Measurements from ENCODE around the gene SLC2A5.

Gene SLC2A5

DNA sequence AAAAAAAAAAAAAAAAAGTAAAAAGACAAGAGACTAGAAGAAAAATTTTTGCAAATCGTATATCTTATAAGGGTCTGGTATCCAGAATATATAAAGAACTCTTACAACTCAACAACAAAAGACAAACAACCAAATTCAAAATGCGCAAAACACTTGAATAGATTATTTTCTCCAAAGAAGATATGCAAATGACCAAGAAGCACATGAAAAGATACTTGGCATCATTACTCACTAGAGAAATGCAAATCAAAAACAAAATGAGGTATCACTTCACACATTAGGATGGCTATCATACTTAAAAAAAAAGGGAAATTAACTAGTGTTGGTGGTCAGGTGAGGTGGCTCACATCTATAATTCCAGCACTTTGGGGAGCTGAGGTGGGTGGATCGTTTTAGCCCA is 12.0 kb upstream of the SLC2A5 start:
- Histone ChIP-seq H3K27me3 (ENCODE audit: insufficient read depth, low read length, poor library complexity) (peaks cover 6% of the 10 kb centered on the region), H3K4me3 (ENCODE audit: low read depth in 1 of 2, low read length in 2 of 2) (no peak overlapping the region), H4K20me1 (ENCODE audit: insufficient read depth, low read length) (no peaks in the 10 kb centered on the region), H3K9ac (ENCODE audit: low read depth, low read length) (no peak overlapping the region), H3K9me3 (ENCODE audit: insufficient read depth, low read length, severe bottlenecking) (no peaks in the 10 kb centered on the region), H3K27ac (ENCODE audit: low read length) (no peak overlapping the region), H3K36me3 (ENCODE audit: insufficient read depth, low read length) (no peaks in the 10 kb centered on the region), H3K79me2 (ENCODE audit: insufficient read depth, low read length) (no peaks in the 10 kb centered on the region), H3K4me2 (ENCODE audit: insufficient read depth, low read length) (no peak overlapping the region), H2AFZ (ENCODE audit: low read depth, low read length) (no peak overlapping the region), H3K4me1 (ENCODE audit: insufficient read depth, low read length) (0 out of 2 replicates have a peak, but pooled peaks cover 5% of the 10 kb centered on the region)
- no peak for ATAC-seq (ENCODE audit: insufficient read depth, low read depth)
- TF ChIP-seq, protein P1, sequence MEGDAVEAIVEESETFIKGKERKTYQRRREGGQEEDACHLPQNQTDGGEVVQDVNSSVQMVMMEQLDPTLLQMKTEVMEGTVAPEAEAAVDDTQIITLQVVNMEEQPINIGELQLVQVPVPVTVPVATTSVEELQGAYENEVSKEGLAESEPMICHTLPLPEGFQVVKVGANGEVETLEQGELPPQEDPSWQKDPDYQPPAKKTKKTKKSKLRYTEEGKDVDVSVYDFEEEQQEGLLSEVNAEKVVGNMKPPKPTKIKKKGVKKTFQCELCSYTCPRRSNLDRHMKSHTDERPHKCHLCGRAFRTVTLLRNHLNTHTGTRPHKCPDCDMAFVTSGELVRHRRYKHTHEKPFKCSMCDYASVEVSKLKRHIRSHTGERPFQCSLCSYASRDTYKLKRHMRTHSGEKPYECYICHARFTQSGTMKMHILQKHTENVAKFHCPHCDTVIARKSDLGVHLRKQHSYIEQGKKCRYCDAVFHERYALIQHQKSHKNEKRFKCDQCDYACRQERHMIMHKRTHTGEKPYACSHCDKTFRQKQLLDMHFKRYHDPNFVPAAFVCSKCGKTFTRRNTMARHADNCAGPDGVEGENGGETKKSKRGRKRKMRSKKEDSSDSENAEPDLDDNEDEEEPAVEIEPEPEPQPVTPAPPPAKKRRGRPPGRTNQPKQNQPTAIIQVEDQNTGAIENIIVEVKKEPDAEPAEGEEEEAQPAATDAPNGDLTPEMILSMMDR (IDR thresholded peaks at IDR 0.05; ENCODE audit: borderline replicate concordance, extremely low read depth, low read length, poor library complexity, severe bottlenecking): no peak
- no peak for TF ChIP-seq EZH2 (IDR thresholded peaks at IDR 0.05; ENCODE audit: borderline replicate concordance, low read depth, low read length, severe bottlenecking)
- no peak for DNase-seq

DNA sequence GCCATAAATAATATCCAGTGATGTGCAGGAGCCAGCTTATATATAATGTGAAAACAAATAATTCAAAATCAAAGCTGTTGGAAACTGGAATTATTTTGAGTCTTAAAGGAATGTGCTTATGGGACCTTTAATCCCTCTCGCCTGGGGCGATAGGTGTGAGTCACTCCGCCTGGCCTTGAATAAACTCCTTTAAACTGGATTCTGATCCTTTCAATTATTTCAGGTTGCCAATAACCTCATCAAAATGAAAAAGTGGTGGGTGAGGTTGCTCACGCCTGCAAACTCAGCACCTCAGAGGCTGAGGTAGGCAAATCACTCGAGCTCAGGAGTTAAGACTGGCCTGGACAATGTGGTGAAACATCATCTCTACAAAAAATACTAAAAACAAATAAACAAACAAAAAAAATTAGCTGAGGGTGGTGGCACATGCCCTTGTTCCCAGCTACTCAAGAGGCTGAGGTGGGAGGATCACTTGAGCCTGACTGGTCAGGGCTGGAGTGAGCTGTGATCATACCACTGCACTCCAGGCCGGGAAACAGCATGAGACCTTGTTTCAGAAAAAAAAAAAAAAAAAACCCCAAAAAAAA is 11.4 kb upstream of the SLC2A5 start:
- Histone ChIP-seq H3K9me3 (ENCODE audit: insufficient read depth, low read length, severe bottlenecking) (no peaks in the 10 kb centered on the region), H3K4me1 (ENCODE audit: insufficient read depth, low read length) (0 out of 2 replicates have a peak, but pooled peaks cover 5% of the 10 kb centered on the region), H3K36me3 (ENCODE audit: insufficient read depth, low read length) (no peaks in the 10 kb centered on the region), H3K27ac (ENCODE audit: low read length) (no peak overlapping the region), H3K27me3 (ENCODE audit: insufficient read depth, low read length, poor library complexity) (peaks cover 6% of the 10 kb centered on the region), H3K9ac (ENCODE audit: low read depth, low read length) (no peak overlapping the region), H3K4me2 (ENCODE audit: insufficient read depth, low read length) (no peak overlapping the region), H3K79me2 (ENCODE audit: insufficient read depth, low read length) (no peaks in the 10 kb centered on the region), H2AFZ (ENCODE audit: low read depth, low read length) (no peak overlapping the region), H3K4me3 (ENCODE audit: low read depth in 1 of 2, low read length in 2 of 2) (no peak overlapping the region), H4K20me1 (ENCODE audit: insufficient read depth, low read length) (no peaks in the 10 kb centered on the region)
- no peak for ATAC-seq (ENCODE audit: insufficient read depth, low read depth)
- TF ChIP-seq, protein P1 (IDR thresholded peaks at IDR 0.05; ENCODE audit: borderline replicate concordance, extremely low read depth, low read length, poor library complexity, severe bottlenecking): no peak
- TF ChIP-seq EZH2 (IDR thresholded peaks at IDR 0.05; ENCODE audit: borderline replicate concordance, low read depth, low read length, severe bottlenecking): no peak
- DNase-seq: no peak

DNA sequence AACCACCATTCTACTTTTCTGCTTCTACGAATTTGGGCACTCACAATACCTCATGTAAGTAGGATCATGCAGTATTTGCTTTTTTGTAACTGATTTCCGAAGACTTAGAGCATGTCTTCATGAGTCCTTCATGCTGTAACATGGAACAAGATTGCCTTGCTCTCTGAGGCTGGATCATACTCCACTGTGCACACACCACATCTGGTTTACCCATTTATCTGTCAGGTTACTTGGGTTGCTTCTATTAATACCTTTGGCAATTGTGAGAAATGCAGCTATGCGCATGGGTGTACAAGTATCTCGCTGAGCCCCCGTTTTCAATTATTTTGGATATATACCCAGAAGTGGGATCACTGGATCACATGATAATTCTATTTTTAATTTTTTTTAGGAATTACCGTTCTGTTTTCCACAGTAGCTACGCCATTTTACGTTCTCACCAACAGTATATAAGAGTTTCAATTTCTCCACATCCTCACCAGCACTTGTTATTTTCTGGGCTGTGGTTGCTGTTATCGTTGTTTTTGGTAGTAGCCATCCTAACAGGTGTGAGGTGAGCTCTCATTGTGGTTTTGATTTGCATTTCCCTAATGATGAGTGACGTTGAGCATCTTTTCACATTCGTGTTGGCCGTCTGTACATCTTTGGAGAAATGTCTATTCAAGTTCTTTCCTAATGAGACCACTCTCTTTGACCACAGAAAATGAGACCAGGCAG is 10.7 kb upstream of the SLC2A5 start:
- no peak for ATAC-seq (ENCODE audit: insufficient read depth, low read depth)
- Histone ChIP-seq H3K4me3 (ENCODE audit: low read depth in 1 of 2, low read length in 2 of 2) (no peak overlapping the region), H3K9ac (ENCODE audit: low read depth, low read length) (no peak overlapping the region), H3K79me2 (ENCODE audit: insufficient read depth, low read length) (no peaks in the 10 kb centered on the region), H3K27ac (ENCODE audit: low read length) (no peak overlapping the region), H4K20me1 (ENCODE audit: insufficient read depth, low read length) (no peaks in the 10 kb centered on the region), H3K36me3 (ENCODE audit: insufficient read depth, low read length) (no peaks in the 10 kb centered on the region), H3K27me3 (ENCODE audit: insufficient read depth, low read length, poor library complexity) (peaks cover 6% of the 10 kb centered on the region), H3K9me3 (ENCODE audit: insufficient read depth, low read length, severe bottlenecking) (no peaks in the 10 kb centered on the region), H3K4me1 (ENCODE audit: insufficient read depth, low read length) (0 out of 2 replicates have a peak, but pooled peaks cover 5% of the 10 kb centered on the region), H2AFZ (ENCODE audit: low read depth, low read length) (no peak overlapping the region), H3K4me2 (ENCODE audit: insufficient read depth, low read length) (no peak overlapping the region)
- TF ChIP-seq, protein P1 (IDR thresholded peaks at IDR 0.05; ENCODE audit: borderline replicate concordance, extremely low read depth, low read length, poor library complexity, severe bottlenecking): no peak
- no peak for TF ChIP-seq EZH2 (IDR thresholded peaks at IDR 0.05; ENCODE audit: borderline replicate concordance, low read depth, low read length, severe bottlenecking)
- DNase-seq: no peak
